Lung (tissue), 12 donors: ENCODE results near the gene RNF220. TPM values are rescaled to one million over a fixed set of nuclear protein-coding genes. Genes with fewer than 3 reads are reported as not detected.
A peak's percentile ranks its signal among the peaks of the same experiment; 100 is the strongest.

Experiments
- ATAC-seq: fragments of 200-7000 bp; cut with Tn5 transposase; one replicate; pipeline ENCODE4 v1.9.1; 2020; ENCODE audit warnings: moderate number of reproducible peaks; ENCODE audit not compliant: insufficient read depth, low FRiP score
- DNase-seq, 3 donors: peaks; one replicate each; pipeline ENCODE4 v3.0.0-alpha.2; 2013 to 2017
- H3K27ac ChIP-seq, 2 donors: one replicate each; pipeline ENCODE4 v1.5.1; 2013; ENCODE audit warnings: mild to moderate bottlenecking in 2 of 2, moderate library complexity in 2 of 2, control low read depth in 1 of 2, inconsistent platforms in 1 of 2, low read depth in 1 of 2, low read length in 1 of 2
- H3K27me3 ChIP-seq, 3 donors: one replicate each; pipeline ENCODE4 v1.5.1; 2013; ENCODE audit warnings: low read length in 2 of 3; ENCODE audit not compliant: control insufficient read depth in 3 of 3, insufficient read depth in 3 of 3
- H3K36me3 ChIP-seq, 4 donors: one replicate each; pipeline ENCODE4 v1.5.1; 2013; ENCODE audit warnings: low read length in 4 of 4, mild to moderate bottlenecking in 1 of 4, moderate library complexity in 1 of 4; ENCODE audit not compliant: control insufficient read depth in 4 of 4, insufficient read depth in 4 of 4
- H3K4me1 ChIP-seq, 5 donors: one replicate each; pipeline ENCODE4 v1.5.1; 2013; ENCODE audit warnings: low read length in 5 of 5, mild to moderate bottlenecking in 2 of 5, moderate library complexity in 1 of 5; ENCODE audit not compliant: control insufficient read depth in 5 of 5, insufficient read depth in 5 of 5
- H3K4me3 ChIP-seq: one replicate; pipeline ENCODE4 v1.5.1; 2013; ENCODE audit warnings: mild to moderate bottlenecking, control low read depth, moderate library complexity
- H3K9ac ChIP-seq, 2 donors: one replicate each; pipeline ENCODE4 v1.5.1; 2013; ENCODE audit warnings: low read length in 2 of 2, control low read depth in 1 of 2; ENCODE audit not compliant: insufficient read depth in 1 of 2
- H3K9me3 ChIP-seq, 4 donors: one replicate each; pipeline ENCODE4 v1.5.1; 2013; ENCODE audit warnings: low read length in 3 of 4, mild to moderate bottlenecking in 1 of 4, moderate library complexity in 1 of 4; ENCODE audit not compliant: control insufficient read depth in 4 of 4, insufficient read depth in 3 of 4
- WGBS, 2 donors: extraction: QIAGEN DNeasy Blood & Tissue Kit; methylation state at CpG; one replicate each; pipeline ENCODE4 v1.1.7; 2013; 5-methylcytosine and 5-hydroxymethylcytosine counted together
- polyA plus RNA-seq, 2 donors: library from polyadenylated mRNA; stranded (reverse); fragments of 200-250 nt; gene quantifications; one replicate each; pipeline ENCODE4 v1.2.1, GENCODE V29; 2013
- total RNA-seq, 2 donors: library from RNA; depleted of rRNA in 1 of 2; stranded (reverse); fragments of >200 nt in 1 of 2; gene quantifications; one replicate each; pipeline ENCODE4 v1.2.1, GENCODE V29; 2014 to 2021
- TF ChIP-seq, protein P1 (sequence below): IDR thresholded peaks from 2 replicates; pipeline ENCODE4 v1.5.1; 2012; ENCODE audit warnings: mild to moderate bottlenecking; ENCODE audit errors: control extremely low read depth, extremely low read depth
- donor health status: control.
- donor health status: control.
- donor health status: Bipolar disorder and iron deficiency.
- donor health status: healthy.
- donor health status: DM: yes; HTN: yes; CAD: no.

RNF220 gene
- total and polyA plus RNA-seq, 4 donors: 44.9 to 75.8 (median 69.5) TPM

DNA sequence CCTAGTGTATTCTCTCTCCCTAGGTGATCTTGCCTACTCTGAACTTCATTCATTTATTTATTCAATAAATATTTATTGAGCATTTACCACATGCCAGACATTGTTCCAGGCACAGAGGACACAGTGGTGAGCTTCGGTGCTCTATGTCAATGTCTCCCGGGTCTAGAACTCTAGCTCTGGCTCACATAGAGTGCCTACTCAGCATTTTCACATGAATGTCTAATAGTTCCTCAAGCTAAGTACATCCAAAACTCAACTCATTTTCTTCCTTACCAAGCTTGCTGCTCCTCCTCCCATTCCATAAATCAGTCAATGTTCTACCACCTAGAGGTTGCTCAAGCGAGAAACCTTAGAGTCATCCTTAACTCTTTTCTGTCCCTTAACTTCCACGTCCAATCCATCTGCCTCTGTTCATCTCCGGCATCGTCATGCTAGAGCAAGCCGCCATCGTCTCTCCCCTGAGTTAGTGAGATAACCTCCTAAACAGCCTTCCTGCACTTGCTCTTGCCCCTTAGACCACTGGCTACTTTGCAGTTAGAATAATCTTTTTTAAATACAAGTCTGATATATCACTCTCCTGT is 201.7 kb downstream of the RNF220 start:
- no peak overlapping the region for H3K9ac ChIP-seq
- H3K4me1 ChIP-seq: no peaks in the 10 kb centered on the region
- peaks cover 4 to 14% (median 9%) of the 10 kb centered on the region in 3 donors for H3K27me3 ChIP-seq
- no peak for DNase-seq
- 87 to 95% methylated on average over 8 of the region's 8 CpGs for WGBS, 2 donors
- no peak for ATAC-seq
- H3K9me3 ChIP-seq: no peaks in the 10 kb centered on the region
- no peaks in the 10 kb centered on the region for H3K36me3 ChIP-seq
- no peak overlapping the region for H3K4me3 ChIP-seq
- TF ChIP-seq, protein P1, sequence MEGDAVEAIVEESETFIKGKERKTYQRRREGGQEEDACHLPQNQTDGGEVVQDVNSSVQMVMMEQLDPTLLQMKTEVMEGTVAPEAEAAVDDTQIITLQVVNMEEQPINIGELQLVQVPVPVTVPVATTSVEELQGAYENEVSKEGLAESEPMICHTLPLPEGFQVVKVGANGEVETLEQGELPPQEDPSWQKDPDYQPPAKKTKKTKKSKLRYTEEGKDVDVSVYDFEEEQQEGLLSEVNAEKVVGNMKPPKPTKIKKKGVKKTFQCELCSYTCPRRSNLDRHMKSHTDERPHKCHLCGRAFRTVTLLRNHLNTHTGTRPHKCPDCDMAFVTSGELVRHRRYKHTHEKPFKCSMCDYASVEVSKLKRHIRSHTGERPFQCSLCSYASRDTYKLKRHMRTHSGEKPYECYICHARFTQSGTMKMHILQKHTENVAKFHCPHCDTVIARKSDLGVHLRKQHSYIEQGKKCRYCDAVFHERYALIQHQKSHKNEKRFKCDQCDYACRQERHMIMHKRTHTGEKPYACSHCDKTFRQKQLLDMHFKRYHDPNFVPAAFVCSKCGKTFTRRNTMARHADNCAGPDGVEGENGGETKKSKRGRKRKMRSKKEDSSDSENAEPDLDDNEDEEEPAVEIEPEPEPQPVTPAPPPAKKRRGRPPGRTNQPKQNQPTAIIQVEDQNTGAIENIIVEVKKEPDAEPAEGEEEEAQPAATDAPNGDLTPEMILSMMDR: no peak
- H3K27ac ChIP-seq: no peak overlapping the region

DNA sequence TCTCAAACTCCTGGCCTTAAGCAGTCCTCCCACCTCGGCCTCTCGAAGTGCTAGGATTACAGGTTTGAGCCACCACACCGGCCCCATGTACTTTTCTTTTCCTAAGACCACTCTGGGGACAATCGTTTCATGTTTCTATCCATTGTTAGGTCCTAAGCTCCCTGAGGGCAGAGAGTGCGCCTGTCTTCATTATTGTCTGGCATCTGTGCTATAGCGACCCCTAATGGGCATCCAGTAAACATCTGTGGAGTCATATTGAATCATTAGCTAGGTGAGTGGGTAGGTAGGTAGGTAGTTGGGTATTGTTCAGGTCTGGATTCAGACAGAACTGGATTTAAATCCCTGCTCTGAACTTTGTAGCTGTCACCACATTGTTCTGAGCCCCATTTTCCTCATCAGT is 203.1 kb downstream of the RNF220 start:
- WGBS, 2 donors: 89 to 93% methylated on average over 6 of the region's 6 CpGs
- no peak overlapping the region for H3K9ac ChIP-seq
- TF ChIP-seq, protein P1: no peak

DNA sequence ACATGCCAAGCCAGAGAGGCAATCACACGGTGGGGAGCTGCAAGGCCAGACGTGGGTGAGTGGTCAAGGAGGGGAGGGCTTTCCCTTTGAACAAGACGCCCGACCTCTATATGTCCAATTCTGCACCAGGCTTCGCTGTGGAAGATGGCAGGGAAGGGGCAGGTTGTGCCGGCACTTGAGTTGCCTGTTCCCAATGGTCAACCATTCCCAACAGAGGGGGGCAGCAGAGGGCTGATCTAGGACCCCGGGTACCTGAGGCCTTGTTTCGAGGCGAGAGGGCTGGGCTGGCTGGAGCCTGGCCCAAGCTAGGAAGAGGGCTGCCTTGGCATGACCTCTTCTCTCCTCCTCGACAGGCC is 204.3 kb downstream of the RNF220 start:
- Histone ChIP-seq H3K27me3 (peaks cover 0 to 12% (median 4%) of the 10 kb centered on the region in 3 donors), H3K4me1 (no peaks in the 10 kb centered on the region), H3K9me3 (no peaks in the 10 kb centered on the region), H3K4me3 (no peak overlapping the region), H3K9ac (no peak overlapping the region), H3K27ac (no peak overlapping the region), H3K36me3 (no peaks in the 10 kb centered on the region)
- TF ChIP-seq, protein P1: peak; percentile 9
- WGBS, 2 donors: 60 to 74% methylated on average over 10 of the region's 10 CpGs
- no peak for ATAC-seq
- peak; percentile 44 to 51 (median 50) for DNase-seq

More for the DNA sequence above, 203.1 kb downstream of the RNF220 start:
- H3K36me3 ChIP-seq: no peaks in the 10 kb centered on the region
- no peak for ATAC-seq
- DNase-seq: no peak
- peaks cover 0 to 12% (median 4%) of the 10 kb centered on the region in 3 donors for H3K27me3 ChIP-seq
- H3K27ac ChIP-seq: no peak overlapping the region
- H3K4me3 ChIP-seq: no peak overlapping the region
- no peaks in the 10 kb centered on the region for H3K9me3 ChIP-seq
- no peaks in the 10 kb centered on the region for H3K4me1 ChIP-seq
